Non-pigmented ciliary epithelial cell (primary cell): Measurements from ENCODE around the gene ACTRT2.

Experiments
- DNase-seq: peaks from one replicate; pipeline ENCODE4 v3.0.0-alpha.2; 2010; ENCODE audit warnings: low read depth

Gene ACTRT2

GRCh38 chr1:3003039-3003940 is 18.0 kb upstream of the ACTRT2 start:
- no peak for DNase-seq

DNA sequence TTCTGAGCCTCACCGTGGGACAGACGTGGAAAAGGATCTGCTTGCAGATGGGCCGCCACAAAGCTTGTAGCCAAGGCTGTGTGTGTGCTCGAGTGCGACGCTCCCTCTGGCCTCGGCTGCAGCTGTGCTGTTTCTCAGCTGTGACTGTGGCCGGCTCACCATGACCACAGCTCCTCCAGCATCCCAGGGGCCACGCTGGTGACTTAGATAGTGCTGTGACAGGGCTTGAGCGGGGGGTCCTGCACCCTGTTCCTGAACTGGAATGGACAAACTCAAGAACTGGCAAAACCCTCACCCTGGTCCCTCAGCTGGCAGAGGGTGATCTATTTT is 17.4 kb upstream of the ACTRT2 start:
- no peak for DNase-seq

DNA sequence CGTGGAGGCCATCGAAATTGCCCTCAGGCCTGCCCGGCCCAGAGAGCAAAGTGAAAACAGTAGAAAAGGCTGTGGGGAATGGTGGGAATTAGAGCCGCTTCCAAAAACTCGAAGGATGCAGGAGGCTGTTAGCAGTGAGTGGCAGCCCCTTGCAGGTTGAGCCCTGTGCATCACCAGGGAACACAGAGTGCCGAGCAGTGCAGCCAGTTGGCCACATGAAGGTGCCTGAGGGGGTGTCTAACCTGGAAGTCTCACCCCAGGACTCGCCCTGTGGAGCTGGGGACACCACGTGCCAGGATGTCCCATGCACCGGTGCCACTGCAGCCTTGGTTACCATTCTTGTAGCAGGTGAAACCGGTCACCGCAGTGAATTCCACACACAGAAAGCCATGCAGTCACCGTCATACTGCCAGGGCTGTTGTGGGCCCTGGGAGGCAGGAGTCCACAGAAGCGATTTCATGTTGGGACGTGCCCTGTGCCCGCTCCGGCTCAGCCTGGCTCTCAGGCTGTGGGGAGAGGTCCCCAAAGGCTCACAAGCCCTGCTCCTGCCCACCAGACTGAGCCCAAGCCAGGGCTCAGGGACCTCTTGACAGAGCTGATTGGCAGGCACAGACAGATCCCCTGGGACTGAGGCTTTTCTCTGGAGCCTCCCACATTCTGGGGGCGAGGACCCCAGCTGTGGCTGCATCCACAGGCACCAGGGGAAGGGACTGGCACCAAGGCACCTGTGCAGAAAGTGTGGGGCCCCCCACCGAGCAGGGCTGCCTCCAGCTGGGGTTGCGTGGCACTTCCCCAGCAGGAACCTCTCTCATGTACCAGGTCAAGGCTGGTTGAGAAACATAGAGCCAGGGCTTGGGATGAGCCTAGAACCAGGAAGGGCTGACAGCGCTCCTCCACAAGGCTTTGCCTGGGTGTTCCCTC is 16.7 kb upstream of the ACTRT2 start:
- DNase-seq = no peak

- DNase-seq = no peak
Observed at GRCh38 chr1:3005771-3006170, 15.5 kb upstream of the ACTRT2 start.

DNA sequence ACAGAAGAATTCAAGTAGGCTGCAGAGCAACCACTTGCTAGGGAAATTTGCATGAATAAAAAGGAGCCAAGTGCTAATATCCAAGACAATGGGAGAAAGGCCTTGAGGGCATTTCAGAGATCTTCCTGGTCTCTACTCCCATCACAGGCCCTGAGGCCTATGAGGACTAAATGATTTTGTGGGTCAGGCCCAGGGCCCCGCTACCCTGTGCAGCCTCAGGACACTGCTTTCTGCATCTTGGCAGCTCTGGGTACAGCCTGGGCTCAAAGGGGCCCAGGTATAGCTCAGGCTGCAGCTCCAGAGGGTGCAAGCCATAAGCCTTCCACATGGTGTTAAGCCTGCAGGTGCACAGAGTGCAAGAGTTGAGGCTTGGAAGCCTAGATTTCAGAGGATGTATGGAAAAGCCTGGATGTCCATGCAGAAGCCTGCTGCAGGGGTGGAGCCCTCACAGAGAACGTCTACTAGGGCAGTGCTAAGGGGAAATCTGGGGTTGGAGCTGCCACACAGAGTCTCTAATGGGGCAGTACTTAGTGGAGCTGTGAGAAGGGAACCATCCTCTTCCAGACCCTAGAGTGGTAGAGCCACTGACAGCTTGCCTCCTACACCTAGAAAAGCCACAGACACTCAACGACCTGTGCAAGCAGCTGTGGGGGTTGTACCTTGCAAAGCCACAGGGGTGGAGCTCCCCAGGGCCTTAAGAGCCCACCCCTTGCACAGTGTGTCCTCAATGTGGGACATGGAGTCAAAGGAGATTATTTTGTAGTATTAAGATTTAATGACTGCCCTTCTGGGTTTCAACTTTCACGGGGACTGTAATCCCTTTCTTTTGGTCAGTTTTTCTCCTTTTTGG is 13.7 kb upstream of the ACTRT2 start:
- no peak for DNase-seq

DNA sequence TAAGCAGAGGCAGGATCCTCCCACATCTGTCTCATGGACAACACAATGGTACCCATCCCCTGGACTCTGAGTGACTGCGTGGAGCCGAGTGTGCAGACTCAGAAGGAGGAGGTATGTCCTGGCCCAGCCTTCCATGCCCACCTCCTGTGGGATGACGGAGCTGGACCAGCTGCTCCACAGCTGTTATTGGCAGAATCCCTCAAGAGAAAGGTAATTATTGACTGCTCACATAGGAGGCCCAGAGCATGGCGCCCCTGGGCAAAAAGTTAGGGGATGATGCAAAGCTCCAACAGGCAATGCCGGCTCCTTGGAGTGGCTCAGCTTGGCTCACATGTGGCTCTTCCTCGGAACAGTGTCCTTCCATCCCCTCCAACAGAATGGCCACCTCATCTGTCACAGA is 12.2 kb upstream of the ACTRT2 start:
- no peak for DNase-seq

GRCh38 chr1:3009556-3009955 is 11.7 kb upstream of the ACTRT2 start:
- no peak for DNase-seq

DNA sequence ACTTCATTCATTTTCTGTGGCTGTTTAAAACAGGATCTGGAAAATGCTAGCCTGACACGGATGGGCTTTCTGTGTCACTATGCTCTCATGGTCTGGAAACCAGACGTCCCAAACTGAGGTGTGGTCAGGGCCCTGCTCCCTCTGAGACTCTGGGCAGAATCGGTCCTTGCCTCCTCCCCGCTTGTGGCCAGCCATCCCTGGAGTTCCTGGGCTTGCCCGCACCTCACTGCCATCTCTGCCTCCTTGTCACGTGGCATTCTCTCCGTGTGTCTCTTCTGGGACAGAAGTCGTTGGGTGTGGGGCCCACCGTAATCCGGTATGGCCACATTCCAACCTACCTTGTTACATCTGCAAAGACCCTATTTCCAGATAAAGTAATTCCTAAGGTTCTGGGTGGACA is 10.1 kb upstream of the ACTRT2 start:
- no peak for DNase-seq

GRCh38 chr1:3011631-3012455 is 9.4 kb upstream of the ACTRT2 start:
- no peak for DNase-seq

- no peak for DNase-seq
Observed at GRCh38 chr1:3012456-3013291, 8.6 kb upstream of the ACTRT2 start.

GRCh38 chr1:3013371-3014049 is 7.8 kb upstream of the ACTRT2 start:
- DNase-seq = no peak

- DNase-seq = no peak
Observed at GRCh38 chr1:3014050-3014440, 7.2 kb upstream of the ACTRT2 start.

DNA sequence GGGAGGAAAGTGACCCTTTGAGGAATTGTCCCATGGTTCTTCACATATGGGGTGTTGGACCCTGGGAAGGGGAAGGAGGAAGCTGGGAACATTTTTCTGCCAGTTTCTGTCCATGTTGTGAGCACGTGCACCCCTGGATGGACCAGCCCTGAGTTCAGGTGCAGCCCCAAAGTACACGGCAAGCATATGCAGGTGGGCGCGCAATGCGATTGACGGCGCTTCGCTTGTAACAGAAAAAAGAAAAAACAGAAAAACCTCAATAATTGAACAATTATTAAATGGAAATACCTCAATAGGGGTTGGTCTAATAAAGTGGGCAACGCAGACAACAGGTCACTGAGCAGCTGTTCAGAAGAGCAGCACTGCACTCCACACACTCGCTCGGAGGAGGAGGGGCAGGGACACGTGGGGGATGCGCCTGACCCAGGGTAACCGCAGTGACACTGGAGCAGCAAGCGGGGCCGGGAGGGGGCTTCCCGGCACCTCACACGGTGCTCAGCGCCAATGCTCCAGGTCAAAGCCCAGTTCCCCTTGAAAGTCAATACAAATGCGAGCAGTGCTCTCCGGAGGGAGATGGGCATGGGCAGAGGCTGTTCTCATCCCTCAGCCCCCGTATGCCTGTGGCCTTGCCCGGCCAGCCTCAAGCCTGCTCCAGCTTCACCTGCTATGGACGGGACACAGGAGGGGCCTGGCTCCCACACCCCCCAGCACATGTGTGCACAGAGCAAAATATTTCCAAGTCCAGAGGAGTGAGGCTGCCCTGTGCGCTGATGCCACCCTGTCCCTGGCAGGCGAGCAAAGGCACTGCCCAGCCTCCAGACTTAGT is 6.6 kb upstream of the ACTRT2 start:
- no peak for DNase-seq

GRCh38 chr1:3015269-3015635 is 6.0 kb upstream of the ACTRT2 start:
- DNase-seq = no peak

DNA sequence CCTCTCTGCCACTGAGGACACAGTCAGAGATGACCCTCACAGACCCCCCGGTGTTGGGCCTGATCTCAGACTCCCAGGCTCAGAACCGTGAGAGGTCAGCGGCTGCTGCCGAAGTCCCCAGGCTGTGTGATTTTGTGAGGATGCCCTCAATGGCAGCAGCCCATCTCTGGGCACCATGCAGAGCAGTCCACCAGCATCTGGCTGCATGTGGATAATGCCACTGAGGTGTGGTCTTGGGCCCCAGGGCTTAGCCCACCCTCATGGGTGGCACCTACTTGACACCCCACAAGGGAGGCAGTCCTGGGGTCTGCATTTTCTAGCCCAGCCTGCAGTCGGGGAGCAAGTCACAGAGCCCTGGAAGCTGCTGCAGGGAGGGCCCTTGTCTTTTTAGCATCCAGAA is 5.5 kb upstream of the ACTRT2 start:
- DNase-seq = no peak

GRCh38 chr1:3016641-3017439 is 4.4 kb upstream of the ACTRT2 start:
- no peak for DNase-seq

- DNase-seq = no peak
Observed at GRCh38 chr1:3017440-3018050, 3.7 kb upstream of the ACTRT2 start.

DNA sequence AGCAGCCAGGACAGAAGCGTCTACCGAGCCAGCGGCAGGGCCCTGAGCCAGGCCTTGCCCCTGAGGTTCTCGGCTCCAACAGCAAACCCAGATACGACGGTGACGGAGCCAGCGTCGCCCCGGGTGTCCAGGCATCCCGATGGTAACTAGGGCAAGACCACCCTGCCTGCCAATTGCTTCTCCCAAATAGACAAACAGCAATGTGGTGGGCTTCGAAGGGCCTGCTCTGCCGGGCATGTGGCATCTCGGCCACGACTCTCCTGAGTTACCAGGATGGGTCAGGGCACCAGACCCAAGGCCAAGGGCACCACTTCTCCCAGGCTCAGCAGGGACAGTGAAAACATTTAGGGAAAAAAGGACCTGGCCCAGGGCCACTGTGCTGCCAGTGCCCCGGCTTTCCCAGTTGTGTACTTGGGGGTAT is 3.2 kb upstream of the ACTRT2 start:
- DNase-seq = no peak
